Measurements from ENCODE around the gene ATG2B.

ATG2B gene

GRCh38 chr14:96240641-96241040 is 122.5 kb downstream of the ATG2B start (continued):
- TF ChIP-seq PATZ1 (tag by site-specific recombination; IDR thresholded peaks at IDR 0.05): no peak
- TF ChIP-seq ZFP3 (tag by site-specific recombination; IDR thresholded peaks at IDR 0.05; ENCODE audit: low read depth): no peak
- no peak for TF ChIP-seq ZSCAN23 (tag by site-specific recombination; IDR thresholded peaks at IDR 0.05)
- no peak for TF ChIP-seq ZNF610 (tag by site-specific recombination; IDR thresholded peaks at IDR 0.05; ENCODE audit: borderline replicate concordance)
- TF ChIP-seq ZNF560 (tag by site-specific recombination; IDR thresholded peaks at IDR 0.05; ENCODE audit: borderline replicate concordance): no peak
- TF ChIP-seq ZNF37A (tag by site-specific recombination; IDR thresholded peaks at IDR 0.05): no peak
- no peak for TF ChIP-seq ZNF629 (tag by site-specific recombination; IDR thresholded peaks at IDR 0.05)
- no peak for TF ChIP-seq ZNF324 (tag by site-specific recombination; IDR thresholded peaks at IDR 0.05)
- TF ChIP-seq ZNF561 (tag by site-specific recombination; IDR thresholded peaks at IDR 0.05; ENCODE audit: borderline replicate concordance): no peak
- TF ChIP-seq ZNF544 (tag by site-specific recombination; IDR thresholded peaks at IDR 0.05): no peak
- TF ChIP-seq KLF8 (tag by site-specific recombination; IDR thresholded peaks at IDR 0.05): no peak
- no peak for TF ChIP-seq ZNF658 (tag by site-specific recombination; IDR thresholded peaks at IDR 0.05)

GRCh38 chr14:96239711-96240141 is 123.4 kb downstream of the ATG2B start:
- TF ChIP-seq ZNF202 (tag by site-specific recombination; IDR thresholded peaks at IDR 0.05; ENCODE audit: borderline replicate concordance) (no peak), KLF1 (tag by site-specific recombination; IDR thresholded peaks at IDR 0.05) (peak; percentile 44), WT1 (tag by site-specific recombination; IDR thresholded peaks at IDR 0.05) (0 out of 2 replicates have a peak, but pooled peaks have one; percentile 22)
- Histone ChIP-seq H3K4me1 (ENCODE audit: control insufficient read depth, insufficient read depth, low read length) (no peaks in the 10 kb centered on the region), H3K36me3 (ENCODE audit: control insufficient read depth in 2 of 2, insufficient read depth in 1 of 2, low read length in 2 of 2) (no peaks in the 10 kb centered on the region), H3K27ac (ENCODE audit: extremely low read depth, low read depth, low read length) (no peak overlapping the region), H3K9me3 (ENCODE audit: control insufficient read depth, insufficient read depth, low read depth, low read length) (no peaks in the 10 kb centered on the region), H3K4me3 (ENCODE audit: low read depth, low read length) (no peak overlapping the region)
- ChIA-PET POLR2A (no interaction called here), CTCF (interaction anchor here (0.6 kb wide), 1 partner anchor 49 kb away, joined by 3 read pairs; no protein-coding TSS in a partner anchor)

- H3K4me3 ChIP-seq (ENCODE audit: low read depth, low read length): no peak overlapping the region
- TF ChIP-seq ZBTB20 (tag by site-specific recombination; IDR thresholded peaks at IDR 0.05) (no peak), ZNF239 (tag by site-specific recombination; IDR thresholded peaks at IDR 0.05) (no peak), TSHZ1 (tag by site-specific recombination; IDR thresholded peaks at IDR 0.05; ENCODE audit: borderline replicate concordance) (no peak), ZNF561 (tag by site-specific recombination; IDR thresholded peaks at IDR 0.05; ENCODE audit: borderline replicate concordance) (no peak), MYNN (tag by site-specific recombination; IDR thresholded peaks at IDR 0.05; ENCODE audit: borderline replicate concordance) (no peak), ZNF654 (tag by site-specific recombination; IDR thresholded peaks at IDR 0.05; ENCODE audit: low read depth) (no peak), ZNF626 (tag by site-specific recombination; IDR thresholded peaks at IDR 0.05) (no peak), ZNF529 (tag by site-specific recombination; IDR thresholded peaks at IDR 0.05; ENCODE audit: insufficient replicate concordance) (no peak), ZNF175 (tag by site-specific recombination; IDR thresholded peaks at IDR 0.05) (no peak), ZNF514 (tag by site-specific recombination; IDR thresholded peaks at IDR 0.05) (no peak), PRDM1 (tag by site-specific recombination; IDR thresholded peaks at IDR 0.05) (no peak), HOXC10 (CRISPR knock-in tag; IDR thresholded peaks at IDR 0.05) (no peak), ZNF16 (tag by site-specific recombination; IDR thresholded peaks at IDR 0.05; ENCODE audit: low read depth) (no peak), ZNF133 (tag by site-specific recombination; IDR thresholded peaks at IDR 0.05) (no peak), ZFP37 (tag by site-specific recombination; IDR thresholded peaks at IDR 0.05) (no peak), ZNF223 (tag by site-specific recombination; IDR thresholded peaks at IDR 0.05) (no peak), ZNF48 (tag by site-specific recombination; IDR thresholded peaks at IDR 0.05) (no peak)
- H3K27ac ChIP-seq (ENCODE audit: extremely low read depth, low read depth, low read length): no peak overlapping the region
- no peaks in the 10 kb centered on the region for H3K9me3 ChIP-seq (ENCODE audit: control insufficient read depth, insufficient read depth, low read depth, low read length)
- no peaks in the 10 kb centered on the region for H3K36me3 ChIP-seq (ENCODE audit: control insufficient read depth in 2 of 2, insufficient read depth in 1 of 2, low read length in 2 of 2)
- CTCF ChIA-PET: interaction anchor here (0.6 to 0.9 kb wide), 3 partner anchors 50 to 138 kb away, joined by 3 read pairs; no protein-coding TSS in a partner anchor
- POLR2A ChIA-PET: no interaction called here
- H3K4me1 ChIP-seq (ENCODE audit: control insufficient read depth, insufficient read depth, low read length): no peaks in the 10 kb centered on the region
Observed at GRCh38 chr14:96238676-96239265, 124.4 kb downstream of the ATG2B start.

Measured in HEK293 (cell line).